AG04450 (cell line): ENCODE results near the gene LIPJ. TPM values are rescaled to one million over a fixed set of nuclear protein-coding genes. Genes with fewer than 3 reads are reported as not detected.

ENCODE experiments used
- CTCF ChIA-PET: fragments of 300-600, 350-600 bp; formaldehyde crosslinking; extraction: SDS; loops from one replicate; lab custom pipeline; 2022; ENCODE audit warnings: antibody characterized with exemption, inconsistent platforms; lab: Charles Lee
- POLR2A ChIA-PET: fragments of 350-600 bp; formaldehyde crosslinking; extraction: SDS; loops from one replicate; lab custom pipeline; 2021; ENCODE audit warnings: antibody characterized with exemption, inconsistent platforms; lab: Yijun Ruan, JAX
- DNase-seq: peaks from one replicate; pipeline ENCODE4 v3.0.0-alpha.2; 2011; ENCODE audit warnings: low read depth, low spot score
- H3K27ac ChIP-seq: one replicate; pipeline ENCODE4 v1.5.1; 2012; ENCODE audit warnings: low read depth, low read length, control low read depth
- H3K27me3 ChIP-seq: one replicate; pipeline ENCODE4 v1.6.0; 2012; ENCODE audit warnings: low read length; ENCODE audit not compliant: control insufficient read depth, insufficient read depth
- H3K4me3 ChIP-seq: 2 replicates; pipeline ENCODE4 v1.5.1; 2011; ENCODE audit warnings: mild to moderate bottlenecking, low read depth, low read length, control low read depth
- H3K9me3 ChIP-seq: 2 replicates; pipeline ENCODE4 v1.5.1; 2012; ENCODE audit warnings: low read length; ENCODE audit not compliant: control insufficient read depth, insufficient read depth
- CTCF ChIP-seq: IDR thresholded peaks from 2 replicates; pipeline ENCODE4 v1.5.1; 2011; ENCODE audit warnings: low read depth, low read length, control low read depth, inconsistent platforms
- polyA plus RNA-seq: library from polyadenylated mRNA; depleted of rRNA; stranded (reverse); fragments of >200 nt; gene quantifications from 2 replicates; pipeline ENCODE4 v1.2.3, GENCODE V29; 2011

The LIPJ gene
- polyA plus RNA-seq, 1 experiment: not detected

- Histone ChIP-seq H3K27ac (no peak overlapping the region), H3K9me3 (no peaks in the 10 kb centered on the region; the same call in 1 of the 2 replicates), H3K4me3 (no peak overlapping the region), H3K27me3 (no peaks in the 10 kb centered on the region)
- DNase-seq: no peak
- ChIA-PET CTCF (interaction anchor here (0.6 kb wide), 1 partner anchor 280 kb away, joined by 3 read pairs; no protein-coding TSS in a partner anchor), POLR2A (interaction anchor here (1.2 kb wide), 1 partner anchor 35 kb away, joined by 3 read pairs; the partner anchor contains the start of gene RNLS)
- no peak for TF ChIP-seq CTCF
Measured at GRCh38 chr10:88618496-88618895, 31.9 kb downstream of the LIPJ start.

GRCh38 chr10:88620441-88620840 is 33.9 kb downstream of the LIPJ start:
- H3K4me3 ChIP-seq: no peak overlapping the region
- H3K9me3 ChIP-seq: no peaks in the 10 kb centered on the region; the same call in 1 of the 2 replicates
- DNase-seq: no peak
- CTCF ChIA-PET: interaction anchor here (0.9 kb wide), 1 partner anchor 37 kb away, joined by 3 read pairs; the partner anchor contains the start of gene RNLS
- POLR2A ChIA-PET: no interaction called here
- no peak overlapping the region for H3K27ac ChIP-seq
- TF ChIP-seq CTCF: no peak
- H3K27me3 ChIP-seq: no peaks in the 10 kb centered on the region

GRCh38 chr10:88623835-88624234 is 37.3 kb downstream of the LIPJ start:
- no peak for TF ChIP-seq CTCF
- ChIA-PET POLR2A (no interaction called here), CTCF (no interaction called here)
- no peak for DNase-seq
- Histone ChIP-seq H3K27me3 (no peaks in the 10 kb centered on the region), H3K27ac (no peak overlapping the region), H3K4me3 (no peak overlapping the region), H3K9me3 (no peaks in the 10 kb centered on the region)

- Histone ChIP-seq H3K9me3 (no peaks in the 10 kb centered on the region), H3K27me3 (no peaks in the 10 kb centered on the region), H3K4me3 (no peak overlapping the region), H3K27ac (no peak overlapping the region)
- no peak for DNase-seq
- ChIA-PET CTCF (no interaction called here), POLR2A (no interaction called here)
- no peak for TF ChIP-seq CTCF
Measured at GRCh38 chr10:88624840-88625239, 38.3 kb downstream of the LIPJ start.

GRCh38 chr10:88640186-88640585 is 53.6 kb downstream of the LIPJ start:
- CTCF ChIA-PET: no interaction called here
- POLR2A ChIA-PET: no interaction called here
- no peak overlapping the region for H3K4me3 ChIP-seq

More at GRCh38 chr10:88640186-88640585, 53.6 kb downstream of the LIPJ start:
- TF ChIP-seq CTCF: no peak
- Histone ChIP-seq H3K27me3 (peaks cover 2% of the 10 kb centered on the region), H3K27ac (no peak overlapping the region), H3K9me3 (peaks cover 7% of the 10 kb centered on the region; the same call in 1 of the 2 replicates)
- no peak for DNase-seq
